Activated naive CD8-positive, alpha-beta T cell treated with anti-CD3 and anti-CD28 coated beads, Interleukin-2, amount 50 U/mL, for 24 hours (primary cell): ENCODE measurements around the gene RAB6C.
A peak's percentile ranks its signal among the peaks of the same experiment; 100 is the strongest.
"Not testable (repeated sequence)": the region's sequence is repeated elsewhere in the genome, so short reads cannot be mapped to it uniquely, and the experiment has no call there.

Experiments
- ATAC-seq: fragments of 150-1000 bp; cut with Tn5 transposase; one replicate; pipeline ENCODE4 v1.10.0; 2021
- DNase-seq: peaks from one replicate; pipeline ENCODE4 v3.0.0; 2021
- H3K27ac Mint-ChIP-seq: one replicate; pipeline ENCODE4 v1.8.0; 2021; ENCODE audit warnings: mild to moderate bottlenecking, mixed read lengths
- H3K27me3 Mint-ChIP-seq: one replicate; pipeline ENCODE4 v1.8.0; 2021; ENCODE audit warnings: mixed read lengths
- H3K36me3 Mint-ChIP-seq: one replicate; pipeline ENCODE4 v1.8.0; 2021; ENCODE audit warnings: low read depth, mixed read lengths
- H3K4me1 Mint-ChIP-seq: one replicate; pipeline ENCODE4 v1.8.0; 2021; ENCODE audit warnings: mixed read lengths
- H3K4me3 Mint-ChIP-seq: one replicate; pipeline ENCODE4 v1.8.0; 2021; ENCODE audit warnings: mild to moderate bottlenecking, moderate library complexity, mixed read lengths
- H3K9me3 Mint-ChIP-seq: one replicate; pipeline ENCODE4 v1.8.0; 2021; ENCODE audit warnings: mixed read lengths

The RAB6C gene

GRCh38 chr2:129975016-129975774 lies 4.3 kb upstream of the RAB6C start:
- H3K9me3 Mint-ChIP-seq, result peaks cover under 1% of the 10 kb centered on the region
- H3K36me3 Mint-ChIP-seq, result no peaks in the 10 kb centered on the region
- peaks cover 4% of the 10 kb centered on the region for H3K4me1 Mint-ChIP-seq
- DNase-seq, result no peak
- H3K4me3 Mint-ChIP-seq, result no peak overlapping the region
- no peak overlapping the region for H3K27ac Mint-ChIP-seq
- ATAC-seq, result no peak
- peaks cover 36% of the 10 kb centered on the region for H3K27me3 Mint-ChIP-seq

- peaks cover 46% of the 10 kb centered on the region for H3K27me3 Mint-ChIP-seq
- not testable (repeated sequence) for H3K9me3 Mint-ChIP-seq, H3K4me3 Mint-ChIP-seq, H3K4me1 Mint-ChIP-seq, H3K27ac Mint-ChIP-seq, DNase-seq, H3K36me3 Mint-ChIP-seq, ATAC-seq
These were observed 2.5 kb upstream of the RAB6C start for GRCh38 chr2:129976969-129977368.

- H3K27me3 Mint-ChIP-seq, result peaks cover 50% of the 10 kb centered on the region
- no peaks in the 10 kb centered on the region for H3K36me3 Mint-ChIP-seq
- no peak for ATAC-seq
- DNase-seq, result no peak
- H3K4me1 Mint-ChIP-seq, result peaks cover 7% of the 10 kb centered on the region
- no peak overlapping the region for H3K4me3 Mint-ChIP-seq
- H3K9me3 Mint-ChIP-seq, result peaks cover 4% of the 10 kb centered on the region
- no peak overlapping the region for H3K27ac Mint-ChIP-seq
These were observed 1.5 kb upstream of the RAB6C start for GRCh38 chr2:129977986-129978385.

- not testable (repeated sequence) for H3K4me1 Mint-ChIP-seq, H3K36me3 Mint-ChIP-seq, DNase-seq, H3K9me3 Mint-ChIP-seq, H3K27ac Mint-ChIP-seq, ATAC-seq
- H3K27me3 Mint-ChIP-seq, result peaks cover 49% of the 10 kb centered on the region
- H3K4me3 Mint-ChIP-seq, result peak overlapping the region; percentile 31
These were observed 780 bp downstream of the RAB6C start for GRCh38 chr2:129980246-129980645.

- H3K27me3 Mint-ChIP-seq, result peaks cover 50% of the 10 kb centered on the region
- H3K27ac Mint-ChIP-seq, H3K4me3 Mint-ChIP-seq, DNase-seq, ATAC-seq, H3K9me3 Mint-ChIP-seq, H3K36me3 Mint-ChIP-seq, H3K4me1 Mint-ChIP-seq: not testable (repeated sequence)
These were observed 2.2 kb downstream of the RAB6C start for GRCh38 chr2:129981689-129982088.

GRCh38 chr2:129984426-129984825 lies 5.0 kb downstream of the RAB6C start:
- Mint-ChIP-seq H3K27ac (no peak overlapping the region), H3K36me3 (no peaks in the 10 kb centered on the region), H3K9me3 (peaks cover 4% of the 10 kb centered on the region), H3K4me3 (no peak overlapping the region), H3K27me3 (peaks cover 34% of the 10 kb centered on the region), H3K4me1 (peaks cover 4% of the 10 kb centered on the region)
- no peak for DNase-seq
- no peak for ATAC-seq

- H3K4me1 Mint-ChIP-seq, H3K9me3 Mint-ChIP-seq, ATAC-seq, H3K4me3 Mint-ChIP-seq, H3K27ac Mint-ChIP-seq, H3K36me3 Mint-ChIP-seq, DNase-seq: not testable (repeated sequence)
- peaks cover 39% of the 10 kb centered on the region for H3K27me3 Mint-ChIP-seq
These were observed 13.0 kb downstream of the RAB6C start for GRCh38 chr2:129992415-129993006.

GRCh38 chr2:129993151-129993550 lies 13.7 kb downstream of the RAB6C start:
- not testable (repeated sequence) for H3K9me3 Mint-ChIP-seq, H3K36me3 Mint-ChIP-seq, ATAC-seq, H3K4me1 Mint-ChIP-seq, H3K27ac Mint-ChIP-seq, DNase-seq, H3K4me3 Mint-ChIP-seq
- peaks cover 39% of the 10 kb centered on the region for H3K27me3 Mint-ChIP-seq

GRCh38 chr2:129996657-129997237 lies 17.3 kb downstream of the RAB6C start:
- not testable (repeated sequence) for ATAC-seq, H3K9me3 Mint-ChIP-seq, DNase-seq, H3K4me3 Mint-ChIP-seq, H3K36me3 Mint-ChIP-seq, H3K27ac Mint-ChIP-seq, H3K4me1 Mint-ChIP-seq
- peaks cover 20% of the 10 kb centered on the region for H3K27me3 Mint-ChIP-seq

GRCh38 chr2:129998771-129999170 lies 19.3 kb downstream of the RAB6C start:
- not testable (repeated sequence) for H3K27me3 Mint-ChIP-seq, H3K4me3 Mint-ChIP-seq, H3K36me3 Mint-ChIP-seq, H3K4me1 Mint-ChIP-seq, ATAC-seq, DNase-seq, H3K27ac Mint-ChIP-seq, H3K9me3 Mint-ChIP-seq

- not testable (repeated sequence) for ATAC-seq, H3K4me3 Mint-ChIP-seq, H3K9me3 Mint-ChIP-seq, H3K36me3 Mint-ChIP-seq, H3K4me1 Mint-ChIP-seq, H3K27ac Mint-ChIP-seq
- H3K27me3 Mint-ChIP-seq, result peaks cover 28% of the 10 kb centered on the region
- peak; percentile 1 for DNase-seq
These were observed 26.4 kb downstream of the RAB6C start for GRCh38 chr2:130005862-130006261.

GRCh38 chr2:130016701-130017100 lies 37.2 kb downstream of the RAB6C start:
- peaks cover 13% of the 10 kb centered on the region for H3K9me3 Mint-ChIP-seq
- H3K36me3 Mint-ChIP-seq, H3K27ac Mint-ChIP-seq, H3K4me3 Mint-ChIP-seq, H3K27me3 Mint-ChIP-seq, H3K4me1 Mint-ChIP-seq, ATAC-seq, DNase-seq: not testable (repeated sequence)

- no peak for ATAC-seq
These were observed 39.9 kb downstream of the RAB6C start for GRCh38 chr2:130019402-130019801.

GRCh38 chr2:130020069-130020468 lies 40.6 kb downstream of the RAB6C start:
- H3K9me3 Mint-ChIP-seq, H3K27ac Mint-ChIP-seq, DNase-seq, H3K36me3 Mint-ChIP-seq, H3K4me1 Mint-ChIP-seq, ATAC-seq, H3K4me3 Mint-ChIP-seq: not testable (repeated sequence)
- H3K27me3 Mint-ChIP-seq, result peaks cover 15% of the 10 kb centered on the region

More at GRCh38 chr2:130019402-130019801, 39.9 kb downstream of the RAB6C start:
- H3K27me3 Mint-ChIP-seq, result peaks cover 15% of the 10 kb centered on the region
- H3K36me3 Mint-ChIP-seq, result peaks cover 3% of the 10 kb centered on the region
- H3K9me3 Mint-ChIP-seq, result peaks cover 8% of the 10 kb centered on the region
- no peak overlapping the region for H3K27ac Mint-ChIP-seq
- no peak overlapping the region for H3K4me3 Mint-ChIP-seq
- no peak for DNase-seq
- no peaks in the 10 kb centered on the region for H3K4me1 Mint-ChIP-seq

GRCh38 chr2:130025931-130026330 lies 46.5 kb downstream of the RAB6C start:
- H3K4me1 Mint-ChIP-seq, ATAC-seq, H3K36me3 Mint-ChIP-seq, H3K27ac Mint-ChIP-seq, H3K4me3 Mint-ChIP-seq, H3K9me3 Mint-ChIP-seq: not testable (repeated sequence)
- DNase-seq, result peak; percentile 2
- H3K27me3 Mint-ChIP-seq, result peaks cover 20% of the 10 kb centered on the region
